ENCODE results near the gene FYN.

- TF ChIP-seq CTCF (tag by site-specific recombination; IDR thresholded peaks at IDR 0.05): no peak
- no peak for TF ChIP-seq ZNF169 (tag by site-specific recombination; IDR thresholded peaks at IDR 0.05)
- TF ChIP-seq ZNF140 (tag by site-specific recombination; IDR thresholded peaks at IDR 0.05): no peak
- no peak for TF ChIP-seq PATZ1 (tag by site-specific recombination; IDR thresholded peaks at IDR 0.05)
- no peak for TF ChIP-seq YY2 (tag by site-specific recombination; IDR thresholded peaks at IDR 0.05)
- TF ChIP-seq ZNF138 (tag by site-specific recombination; IDR thresholded peaks at IDR 0.05; ENCODE audit: borderline replicate concordance): no peak
- TF ChIP-seq ZSCAN5A (tag by site-specific recombination; IDR thresholded peaks at IDR 0.05): no peak
Observed at GRCh38 chr6:111713236-111713635, 160.0 kb downstream of the FYN start.

Measured in HEK293 (cell line).